ENCODE results near the gene KCNK16. TPM values are rescaled to one million over a fixed set of nuclear protein-coding genes. Genes with fewer than 3 reads are reported as not detected.
"Not testable (repeated sequence)": the region's sequence is repeated elsewhere in the genome, so short reads cannot be mapped to it uniquely, and the experiment has no call there.

The KCNK16 gene
- total and polyA plus RNA-seq, 2 donors = not detected

- Histone ChIP-seq H3K27ac (ENCODE audit: low read depth) (no peak overlapping the region), H3K4me1 (ENCODE audit: insufficient read depth) (no peaks in the 10 kb centered on the region), H3K36me3 (ENCODE audit: insufficient read depth) (no peaks in the 10 kb centered on the region), H3K4me3 (ENCODE audit: low read depth, low read length) (no peak overlapping the region)
- no peak for DNase-seq (ENCODE audit: extremely low spot score)
- 65% methylated on average over 1 of the region's 1 CpG for WGBS
Observed at GRCh38 chr6:39294899-39295298, 27.6 kb downstream of the KCNK16 start.

GRCh38 chr6:39294133-39294532, 28.4 kb downstream of the KCNK16 start:
- no peak overlapping the region for H3K4me3 ChIP-seq (ENCODE audit: low read depth, low read length)
- no peak for DNase-seq (ENCODE audit: extremely low spot score)
- H3K4me1 ChIP-seq (ENCODE audit: insufficient read depth) = no peaks in the 10 kb centered on the region
- no peaks in the 10 kb centered on the region for H3K36me3 ChIP-seq (ENCODE audit: insufficient read depth)
- 69% methylated on average over 5 of the region's 5 CpGs for WGBS
- H3K27ac ChIP-seq (ENCODE audit: low read depth) = no peak overlapping the region

GRCh38 chr6:39292637-39293036, 29.9 kb downstream of the KCNK16 start:
- no peak for DNase-seq (ENCODE audit: extremely low spot score)
- H3K36me3 ChIP-seq (ENCODE audit: insufficient read depth) = no peaks in the 10 kb centered on the region
- WGBS = 91% methylated on average over 6 of the region's 6 CpGs
- H3K4me3 ChIP-seq (ENCODE audit: low read depth, low read length) = no peak overlapping the region
- H3K27ac ChIP-seq (ENCODE audit: low read depth) = no peak overlapping the region
- no peaks in the 10 kb centered on the region for H3K4me1 ChIP-seq (ENCODE audit: insufficient read depth)

- Histone ChIP-seq H3K36me3 (ENCODE audit: insufficient read depth) (no peaks in the 10 kb centered on the region), H3K27ac (ENCODE audit: low read depth) (no peak overlapping the region), H3K4me3 (ENCODE audit: low read depth, low read length) (no peak overlapping the region), H3K4me1 (ENCODE audit: insufficient read depth) (no peaks in the 10 kb centered on the region)
- DNase-seq (ENCODE audit: extremely low spot score) = no peak
- 82% methylated on average over 2 of the region's 2 CpGs for WGBS
Observed at GRCh38 chr6:39289490-39289889, 33.0 kb downstream of the KCNK16 start.

GRCh38 chr6:39287601-39288000, 34.9 kb downstream of the KCNK16 start:
- H3K27ac ChIP-seq (ENCODE audit: low read depth) = no peak overlapping the region
- H3K4me3 ChIP-seq (ENCODE audit: low read depth, low read length) = no peak overlapping the region
- 85% methylated on average over 3 of the region's 3 CpGs for WGBS
- no peaks in the 10 kb centered on the region for H3K36me3 ChIP-seq (ENCODE audit: insufficient read depth)
- no peak for DNase-seq (ENCODE audit: extremely low spot score)
- no peaks in the 10 kb centered on the region for H3K4me1 ChIP-seq (ENCODE audit: insufficient read depth)

- not testable (repeated sequence) for H3K4me1 ChIP-seq (ENCODE audit: insufficient read depth); H3K27ac ChIP-seq (ENCODE audit: low read depth); DNase-seq (ENCODE audit: extremely low spot score); H3K36me3 ChIP-seq (ENCODE audit: insufficient read depth); H3K4me3 ChIP-seq (ENCODE audit: low read depth, low read length)
- 80% methylated on average over 10 of the region's 10 CpGs for WGBS
Observed at GRCh38 chr6:39286596-39286995, 35.9 kb downstream of the KCNK16 start.

GRCh38 chr6:39282774-39283173, 39.7 kb downstream of the KCNK16 start:
- Histone ChIP-seq H3K4me3 (ENCODE audit: low read depth, low read length) (no peak overlapping the region), H3K36me3 (ENCODE audit: insufficient read depth) (no peaks in the 10 kb centered on the region), H3K4me1 (ENCODE audit: insufficient read depth) (no peaks in the 10 kb centered on the region), H3K27ac (ENCODE audit: low read depth) (no peak overlapping the region)
- 37% methylated on average over 2 of the region's 2 CpGs for WGBS
- DNase-seq (ENCODE audit: extremely low spot score) = no peak

- WGBS = 78% methylated on average over 11 of the region's 11 CpGs
- no peak overlapping the region for H3K27ac ChIP-seq (ENCODE audit: low read depth)
- no peaks in the 10 kb centered on the region for H3K4me1 ChIP-seq (ENCODE audit: insufficient read depth)
- no peak for DNase-seq (ENCODE audit: extremely low spot score)
- no peaks in the 10 kb centered on the region for H3K36me3 ChIP-seq (ENCODE audit: insufficient read depth)
- no peak overlapping the region for H3K4me3 ChIP-seq (ENCODE audit: low read depth, low read length)
Observed at GRCh38 chr6:39281312-39281980, 41.1 kb downstream of the KCNK16 start.

GRCh38 chr6:39280247-39280731, 42.2 kb downstream of the KCNK16 start:
- Histone ChIP-seq H3K4me1 (ENCODE audit: insufficient read depth) (no peaks in the 10 kb centered on the region), H3K36me3 (ENCODE audit: insufficient read depth) (no peaks in the 10 kb centered on the region), H3K27ac (ENCODE audit: low read depth) (no peak overlapping the region), H3K4me3 (ENCODE audit: low read depth, low read length) (no peak overlapping the region)
- no peak for DNase-seq (ENCODE audit: extremely low spot score)
- 48% methylated on average over 8 of the region's 8 CpGs for WGBS

GRCh38 chr6:39279539-39279938, 43.0 kb downstream of the KCNK16 start:
- Histone ChIP-seq H3K4me3 (ENCODE audit: low read depth, low read length) (no peak overlapping the region), H3K4me1 (ENCODE audit: insufficient read depth) (no peaks in the 10 kb centered on the region), H3K27ac (ENCODE audit: low read depth) (no peak overlapping the region), H3K36me3 (ENCODE audit: insufficient read depth) (no peaks in the 10 kb centered on the region)
- no peak for DNase-seq (ENCODE audit: extremely low spot score)
- 89% methylated on average over 6 of the region's 6 CpGs for WGBS

- 80% methylated on average over 3 of the region's 3 CpGs for WGBS
- Histone ChIP-seq H3K36me3 (ENCODE audit: insufficient read depth) (no peaks in the 10 kb centered on the region), H3K27ac (ENCODE audit: low read depth) (no peak overlapping the region), H3K4me1 (ENCODE audit: insufficient read depth) (no peaks in the 10 kb centered on the region), H3K4me3 (ENCODE audit: low read depth, low read length) (no peak overlapping the region)
- no peak for DNase-seq (ENCODE audit: extremely low spot score)
Observed at GRCh38 chr6:39276379-39276995, 46.0 kb downstream of the KCNK16 start.

GRCh38 chr6:39274903-39275302, 47.6 kb downstream of the KCNK16 start:
- Histone ChIP-seq H3K27ac (ENCODE audit: low read depth) (no peak overlapping the region), H3K36me3 (ENCODE audit: insufficient read depth) (no peaks in the 10 kb centered on the region)
- WGBS = 83% methylated on average over 3 of the region's 3 CpGs

GRCh38 chr6:39274471-39274870, 48.0 kb downstream of the KCNK16 start:
- H3K27ac ChIP-seq (ENCODE audit: low read depth) = no peak overlapping the region
- H3K4me1 ChIP-seq (ENCODE audit: insufficient read depth) = no peaks in the 10 kb centered on the region
- H3K4me3 ChIP-seq (ENCODE audit: low read depth, low read length) = no peak overlapping the region
- no peak for DNase-seq (ENCODE audit: extremely low spot score)
- WGBS = 77% methylated on average over 4 of the region's 4 CpGs
- H3K36me3 ChIP-seq (ENCODE audit: insufficient read depth) = no peaks in the 10 kb centered on the region

More at GRCh38 chr6:39274903-39275302, 47.6 kb downstream of the KCNK16 start:
- Histone ChIP-seq H3K4me3 (ENCODE audit: low read depth, low read length) (no peak overlapping the region), H3K4me1 (ENCODE audit: insufficient read depth) (no peaks in the 10 kb centered on the region)
- no peak for DNase-seq (ENCODE audit: extremely low spot score)

- Histone ChIP-seq H3K4me1 (ENCODE audit: insufficient read depth) (no peaks in the 10 kb centered on the region), H3K27ac (ENCODE audit: low read depth) (no peak overlapping the region), H3K4me3 (ENCODE audit: low read depth, low read length) (no peak overlapping the region), H3K36me3 (ENCODE audit: insufficient read depth) (no peaks in the 10 kb centered on the region)
- no peak for DNase-seq (ENCODE audit: extremely low spot score)
- WGBS = 52% methylated on average over 6 of the region's 6 CpGs
Observed at GRCh38 chr6:39273406-39273821, 49.1 kb downstream of the KCNK16 start.
